Hepatocyte (in vitro differentiated cells): Measurements from ENCODE around the gene ZNF787.

Experiments used
- EZH2 ChIP-seq: fragments of 200-600 bp; sonication (generic); IDR thresholded peaks from 2 replicates; pipeline ENCODE4 v1.6.1; 2016; ENCODE audit warnings: antibody characterized with exemption, mild to moderate bottlenecking, borderline replicate concordance
- EZH2phosphoT487 ChIP-seq: fragments of 200-600 bp; sonication (generic); IDR thresholded peaks from one replicate; pipeline ENCODE4 v1.6.1; 2018; ENCODE audit warnings: antibody characterized with exemption, mild to moderate bottlenecking, low read depth, moderate library complexity; ENCODE audit not compliant: unreplicated experiment, severe bottlenecking
- TF ChIP-seq, protein P1 (sequence below): fragments of 200-600 bp; sonication (generic); IDR thresholded peaks from 2 replicates; pipeline ENCODE4 v1.5.1; 2016; ENCODE audit warnings: antibody characterized with exemption, mild to moderate bottlenecking; ENCODE audit not compliant: poor library complexity

DNA sequence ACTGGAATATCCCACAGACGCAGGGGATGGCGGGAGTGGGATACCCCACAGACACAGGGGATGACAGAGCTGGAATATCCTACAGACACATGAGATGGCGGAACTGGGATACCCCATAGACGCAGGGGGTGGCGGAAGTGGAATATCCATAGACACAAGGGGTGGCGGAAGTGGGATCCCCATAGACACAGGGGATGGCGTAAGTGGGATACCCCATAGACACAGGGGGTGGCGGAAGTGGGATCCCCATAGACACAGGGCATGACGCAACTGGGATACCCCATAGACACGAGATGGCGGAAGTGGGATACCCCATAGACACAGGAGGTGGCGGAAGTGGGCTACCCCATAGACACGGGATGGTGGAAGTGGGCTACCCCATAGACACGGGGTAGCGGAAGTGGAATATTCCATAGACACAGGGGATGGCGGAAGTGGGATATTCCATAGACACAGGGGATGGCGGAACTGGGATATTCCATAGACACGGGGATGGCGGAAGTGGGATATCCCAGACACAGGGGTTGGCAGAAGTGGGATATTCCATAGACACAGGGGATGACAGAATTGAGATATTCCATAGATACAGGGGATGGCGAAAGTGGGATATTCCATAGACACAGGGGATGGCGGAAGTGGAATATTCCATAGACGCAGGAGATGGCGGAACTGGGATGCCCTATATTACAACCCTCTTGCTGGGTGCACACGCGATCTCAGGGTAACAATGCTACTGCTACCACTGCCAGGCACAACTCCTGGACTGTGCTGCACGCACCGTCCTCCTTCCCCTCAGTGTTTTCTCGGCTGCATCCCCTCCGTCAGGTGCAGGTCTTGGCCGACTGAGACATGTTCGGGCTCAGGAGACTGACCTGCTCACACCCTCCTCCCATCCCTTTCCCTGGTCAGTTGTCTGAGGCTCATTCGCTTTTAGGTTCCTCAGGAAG is 28.1 kb downstream of the ZNF787 start:
- TF ChIP-seq, protein P1, sequence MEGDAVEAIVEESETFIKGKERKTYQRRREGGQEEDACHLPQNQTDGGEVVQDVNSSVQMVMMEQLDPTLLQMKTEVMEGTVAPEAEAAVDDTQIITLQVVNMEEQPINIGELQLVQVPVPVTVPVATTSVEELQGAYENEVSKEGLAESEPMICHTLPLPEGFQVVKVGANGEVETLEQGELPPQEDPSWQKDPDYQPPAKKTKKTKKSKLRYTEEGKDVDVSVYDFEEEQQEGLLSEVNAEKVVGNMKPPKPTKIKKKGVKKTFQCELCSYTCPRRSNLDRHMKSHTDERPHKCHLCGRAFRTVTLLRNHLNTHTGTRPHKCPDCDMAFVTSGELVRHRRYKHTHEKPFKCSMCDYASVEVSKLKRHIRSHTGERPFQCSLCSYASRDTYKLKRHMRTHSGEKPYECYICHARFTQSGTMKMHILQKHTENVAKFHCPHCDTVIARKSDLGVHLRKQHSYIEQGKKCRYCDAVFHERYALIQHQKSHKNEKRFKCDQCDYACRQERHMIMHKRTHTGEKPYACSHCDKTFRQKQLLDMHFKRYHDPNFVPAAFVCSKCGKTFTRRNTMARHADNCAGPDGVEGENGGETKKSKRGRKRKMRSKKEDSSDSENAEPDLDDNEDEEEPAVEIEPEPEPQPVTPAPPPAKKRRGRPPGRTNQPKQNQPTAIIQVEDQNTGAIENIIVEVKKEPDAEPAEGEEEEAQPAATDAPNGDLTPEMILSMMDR, result no peak
- TF ChIP-seq EZH2 (no peak), EZH2phosphoT487 (no peak)
